Thyroid gland (tissue), 4 donors: ENCODE measurements around the gene CUL2.

Experiments
- CTCF ChIP-seq, 6 experiments: fragments of 200-600 bp in 3 of 6; fragments of 450-650 bp in 3 of 6; sonication (generic) in 3 of 6; IDR thresholded peaks; one replicate each; pipeline ENCODE4 v1.5.1; 2016 to 2019; ENCODE audit warnings: antibody characterized with exemption in 6 of 6, mild to moderate bottlenecking in 2 of 6, inconsistent platforms in 1 of 6, moderate library complexity in 1 of 6
- POLR2A ChIP-seq, 2 donors: fragments of 450-650 bp; IDR thresholded peaks; one replicate each; pipeline ENCODE4 v1.6.1; 2017; ENCODE audit warnings: antibody characterized with exemption in 2 of 2, mild to moderate bottlenecking in 2 of 2, moderate library complexity in 1 of 2

DNA sequence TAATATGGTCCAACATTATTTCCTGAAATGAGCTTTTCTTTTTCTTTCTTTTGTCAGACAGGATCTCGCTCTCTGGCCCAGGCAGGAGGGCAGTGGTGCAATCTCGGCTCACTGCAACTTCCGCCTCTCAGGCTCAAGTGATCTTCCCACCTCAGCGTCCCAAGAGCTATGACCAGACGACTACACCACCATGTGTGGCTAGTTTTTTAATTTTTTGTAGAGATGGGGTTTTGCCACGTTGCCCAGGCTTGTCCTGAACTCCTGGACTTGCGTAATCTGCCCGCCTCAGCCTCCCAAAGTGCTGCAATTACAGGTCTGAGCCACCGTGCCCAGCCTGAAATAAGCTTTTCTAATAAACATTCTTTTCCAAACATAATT, 48.6 kb downstream of the CUL2 start:
- no peak for TF ChIP-seq POLR2A (IDR thresholded peaks at IDR 0.05)
- no peak for TF ChIP-seq CTCF (IDR thresholded peaks at IDR 0.05)
